H7 (cell line): Measurements from ENCODE around the gene FUZ. TPM values are rescaled to one million over a fixed set of nuclear protein-coding genes. Genes with fewer than 3 reads are reported as not detected.

Experiments used
- DNase-seq: peaks from one replicate; pipeline ENCODE4 v3.0.0; 2012
- H3K27me3 ChIP-seq: 2 replicates; pipeline ENCODE4 v1.6.0; 2011; ENCODE audit warnings: mild to moderate bottlenecking, low read length; ENCODE audit not compliant: control insufficient read depth, insufficient read depth
- H3K36me3 ChIP-seq: replicated peaks from 2 replicates; pipeline ENCODE4 v1.5.1; 2011; ENCODE audit warnings: low read length; ENCODE audit not compliant: control insufficient read depth, insufficient read depth
- H3K4me3 ChIP-seq: 2 replicates; pipeline ENCODE4 v1.5.1; 2011; ENCODE audit warnings: low read depth, mild to moderate bottlenecking, control low read depth, low read length, moderate library complexity; ENCODE audit not compliant: insufficient read depth
- total RNA-seq: library from RNA; depleted of rRNA; stranded (reverse); fragments of >200 nt; shearing (Covaris generic); gene quantifications from 2 replicates; pipeline ENCODE4 v1.2.3, GENCODE V29; 2014

FUZ gene
- total RNA-seq, 1 experiment from 2014 or later = 49.5 TPM

DNA sequence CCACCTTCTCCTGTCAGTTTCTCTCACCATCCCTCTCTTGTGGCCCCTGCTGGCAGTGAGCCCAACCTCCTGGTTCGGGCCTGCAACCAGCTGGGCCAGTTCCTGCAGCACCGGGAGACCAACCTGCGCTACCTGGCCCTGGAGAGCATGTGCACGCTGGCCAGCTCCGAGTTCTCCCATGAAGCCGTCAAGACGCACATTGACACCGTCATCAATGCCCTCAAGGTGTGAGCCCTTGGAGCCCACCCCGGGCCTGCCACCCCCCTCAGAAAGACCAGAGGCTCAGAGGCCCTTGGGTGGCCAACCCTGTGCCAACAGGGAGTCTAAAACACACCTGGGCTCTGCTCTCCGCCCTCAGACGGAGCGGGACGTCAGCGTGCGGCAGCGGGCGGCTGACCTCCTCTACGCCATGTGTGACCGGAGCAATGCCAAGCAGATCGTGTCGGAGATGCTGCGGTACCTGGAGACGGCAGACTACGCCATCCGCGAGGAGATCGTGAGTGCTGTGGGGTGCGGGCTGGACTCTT lies 13.8 kb downstream of the FUZ start:
- Histone ChIP-seq H3K27me3 (no peaks in the 10 kb centered on the region), H3K4me3 (no peak overlapping the region), H3K36me3 (peaks cover 24% of the 10 kb centered on the region)
- DNase-seq = peak; percentile 30

DNA sequence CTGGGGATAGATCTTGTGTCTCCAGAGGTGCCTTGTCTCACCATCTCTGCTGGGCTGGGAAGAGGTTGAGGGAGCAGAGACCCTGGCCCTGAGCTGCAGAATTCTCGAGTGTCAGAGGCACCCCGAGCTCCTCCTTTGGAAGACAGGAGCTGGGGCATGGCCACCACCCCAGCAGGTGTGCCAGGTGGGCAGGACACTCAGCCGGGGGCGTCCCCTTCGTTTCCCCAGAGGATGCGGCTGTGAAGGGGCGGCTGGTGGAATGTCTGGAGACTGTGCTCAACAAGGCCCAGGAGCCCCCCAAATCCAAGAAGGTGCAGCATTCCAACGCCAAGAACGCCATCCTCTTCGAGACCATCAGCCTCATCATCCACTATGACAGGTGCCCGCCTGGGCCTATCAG lies 14.5 kb downstream of the FUZ start:
- Histone ChIP-seq H3K27me3 (no peaks in the 10 kb centered on the region), H3K36me3 (peaks cover 23% of the 10 kb centered on the region), H3K4me3 (no peak overlapping the region)
- DNase-seq = no peak

DNA sequence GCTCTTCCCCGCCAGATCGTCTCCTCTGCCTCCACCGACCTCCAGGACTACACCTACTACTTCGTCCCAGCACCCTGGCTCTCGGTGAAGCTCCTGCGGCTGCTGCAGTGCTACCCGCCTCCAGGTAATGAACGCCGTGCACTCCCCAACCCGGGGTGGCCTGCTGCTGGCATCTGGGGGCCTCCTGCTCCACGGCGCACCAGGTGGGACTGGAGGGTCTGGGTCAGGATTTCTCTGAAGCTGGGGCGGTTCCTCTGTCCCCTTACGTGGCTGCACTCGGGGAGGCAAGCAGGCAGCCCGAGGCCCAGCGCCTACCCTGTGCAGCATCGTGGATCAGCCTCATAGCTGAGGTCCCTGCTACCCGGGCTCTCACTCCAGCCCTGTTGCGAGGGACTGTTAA lies 17.5 kb downstream of the FUZ start:
- no peaks in the 10 kb centered on the region for H3K27me3 ChIP-seq
- peaks cover 20% of the 10 kb centered on the region for H3K36me3 ChIP-seq
- no peak for DNase-seq
- no peak overlapping the region for H3K4me3 ChIP-seq

DNA sequence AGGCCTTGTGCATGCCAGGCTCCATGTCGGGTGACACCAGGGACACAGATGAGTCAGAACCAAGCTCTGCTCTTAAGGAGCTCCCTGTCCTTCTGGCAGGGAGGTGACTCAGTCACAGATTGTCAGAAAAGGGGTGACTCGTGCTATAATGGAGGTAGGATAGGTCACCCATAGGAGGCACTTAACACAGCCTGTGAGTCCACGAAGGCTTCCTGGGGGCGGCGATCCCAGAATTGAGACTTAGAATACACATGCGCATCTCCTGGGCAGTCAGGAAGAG lies 19.6 kb downstream of the FUZ start:
- DNase-seq = no peak
- H3K27me3 ChIP-seq = no peaks in the 10 kb centered on the region

DNA sequence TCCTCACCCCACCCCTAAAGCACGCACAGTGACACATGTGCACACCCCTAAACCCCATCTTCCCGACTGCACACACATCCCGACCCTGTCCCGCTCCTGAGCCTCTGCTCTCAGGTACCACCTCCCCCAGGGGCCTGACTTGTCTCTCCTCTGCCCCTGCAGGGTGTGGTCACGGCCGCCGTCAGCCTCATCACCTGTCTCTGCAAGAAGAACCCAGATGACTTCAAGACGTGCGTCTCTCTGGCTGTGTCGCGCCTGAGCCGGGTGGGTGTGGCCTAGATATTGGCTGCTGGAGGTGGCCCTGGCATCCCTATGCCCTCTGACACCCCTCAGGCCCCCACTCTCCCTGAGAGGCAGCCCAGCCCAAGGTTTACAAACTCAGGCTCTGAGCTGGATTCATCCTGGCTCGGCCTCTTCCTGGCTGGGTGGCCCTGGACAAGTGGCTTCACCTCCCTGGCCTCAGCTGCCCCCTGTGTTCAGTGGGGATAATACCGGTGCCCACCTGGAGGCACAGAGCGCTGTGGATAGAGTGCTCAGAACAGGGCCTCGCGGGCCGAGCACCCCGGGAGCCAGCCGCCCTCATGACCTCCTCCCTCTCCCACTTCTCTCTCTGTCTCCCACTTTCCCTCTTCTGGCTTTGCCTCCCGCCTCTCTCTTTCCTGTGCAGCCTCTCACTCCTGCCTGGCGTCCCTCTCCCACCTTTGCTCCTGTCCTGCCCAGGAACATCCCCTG lies 20.1 kb downstream of the FUZ start:
- no peaks in the 10 kb centered on the region for H3K27me3 ChIP-seq
- peak; percentile 59 for DNase-seq
- H3K36me3 ChIP-seq = peaks cover 17% of the 10 kb centered on the region
- no peak overlapping the region for H3K4me3 ChIP-seq

More for the DNA sequence above, 19.6 kb downstream of the FUZ start:
- Histone ChIP-seq H3K36me3 (peaks cover 17% of the 10 kb centered on the region), H3K4me3 (no peak overlapping the region)

DNA sequence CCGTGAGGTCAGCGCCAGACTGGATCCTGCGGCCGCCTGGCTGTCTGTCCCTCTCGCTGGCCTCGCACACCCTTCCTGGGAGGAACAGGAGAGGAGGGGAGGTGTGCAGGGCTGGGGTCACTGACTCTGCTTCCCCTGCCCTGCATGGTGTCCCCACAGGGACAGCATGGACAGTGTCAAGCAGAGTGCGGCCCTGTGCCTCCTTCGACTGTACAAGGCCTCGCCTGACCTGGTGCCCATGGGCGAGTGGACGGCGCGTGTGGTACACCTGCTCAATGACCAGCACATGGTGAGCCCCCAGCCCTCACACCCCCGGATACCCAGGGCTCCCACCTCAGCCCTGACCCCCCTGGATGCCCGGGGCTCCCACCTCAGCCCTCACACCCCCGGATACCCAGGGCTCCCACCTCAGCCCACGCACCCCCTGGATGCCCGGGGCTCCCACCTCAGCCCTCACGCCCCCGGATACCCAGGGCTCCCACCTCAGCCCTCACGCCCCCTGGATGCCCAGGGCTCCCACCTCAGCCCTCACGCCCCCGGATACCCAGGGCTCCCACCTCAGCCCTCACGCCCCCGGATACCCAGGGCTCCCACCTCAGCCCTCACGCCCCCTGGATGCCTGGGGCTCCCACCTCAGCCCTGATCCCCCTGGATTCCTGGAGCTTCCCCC lies 21.2 kb downstream of the FUZ start:
- DNase-seq = no peak
- no peaks in the 10 kb centered on the region for H3K27me3 ChIP-seq
- no peak overlapping the region for H3K4me3 ChIP-seq
- H3K36me3 ChIP-seq = peaks cover 16% of the 10 kb centered on the region

DNA sequence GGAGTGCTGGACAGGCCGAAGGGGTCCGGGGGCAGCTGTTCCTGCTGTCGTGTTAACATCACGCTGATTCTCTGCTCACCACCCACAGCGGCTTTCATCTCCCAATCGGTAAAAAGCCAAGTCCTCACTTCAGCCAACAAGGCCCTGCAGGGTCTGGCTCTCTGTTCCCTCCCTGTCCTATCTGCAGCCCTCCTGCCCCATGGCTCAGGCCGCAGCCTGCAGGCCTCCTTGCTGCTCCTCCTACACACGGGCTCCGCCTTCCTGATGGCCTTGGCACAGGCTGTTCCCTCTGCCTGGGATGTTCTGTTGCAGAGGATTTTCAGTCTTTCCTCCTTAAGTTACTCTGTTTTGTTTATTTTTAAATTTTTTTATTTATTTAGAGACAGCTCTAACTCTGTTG lies 22.2 kb downstream of the FUZ start:
- no peak for DNase-seq
- H3K27me3 ChIP-seq = no peaks in the 10 kb centered on the region
- peaks cover 6% of the 10 kb centered on the region for H3K36me3 ChIP-seq
- H3K4me3 ChIP-seq = no peak overlapping the region

DNA sequence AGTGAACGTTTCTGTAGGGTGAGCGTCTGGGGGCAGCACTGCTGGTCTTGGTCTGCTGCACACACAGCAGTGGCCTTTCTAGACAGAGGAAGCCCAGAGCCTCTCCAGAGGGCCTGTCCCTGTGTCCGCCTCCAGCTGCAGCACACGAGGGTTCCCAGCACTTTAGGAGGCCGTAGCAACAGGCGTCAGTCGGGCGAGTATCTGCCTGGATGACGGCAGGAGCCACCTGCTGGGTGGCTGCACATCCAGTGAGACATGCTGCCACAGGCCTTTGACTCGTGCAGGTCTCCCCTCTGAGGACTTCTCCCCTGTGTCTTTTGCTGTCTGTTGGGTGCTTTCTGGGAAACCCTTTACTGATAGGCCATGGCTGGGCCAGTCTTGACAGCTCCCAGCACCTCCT lies 24.2 kb downstream of the FUZ start:
- H3K36me3 ChIP-seq = peaks cover 2% of the 10 kb centered on the region
- H3K27me3 ChIP-seq = no peaks in the 10 kb centered on the region
- DNase-seq = peak; percentile 47
- no peak overlapping the region for H3K4me3 ChIP-seq

DNA sequence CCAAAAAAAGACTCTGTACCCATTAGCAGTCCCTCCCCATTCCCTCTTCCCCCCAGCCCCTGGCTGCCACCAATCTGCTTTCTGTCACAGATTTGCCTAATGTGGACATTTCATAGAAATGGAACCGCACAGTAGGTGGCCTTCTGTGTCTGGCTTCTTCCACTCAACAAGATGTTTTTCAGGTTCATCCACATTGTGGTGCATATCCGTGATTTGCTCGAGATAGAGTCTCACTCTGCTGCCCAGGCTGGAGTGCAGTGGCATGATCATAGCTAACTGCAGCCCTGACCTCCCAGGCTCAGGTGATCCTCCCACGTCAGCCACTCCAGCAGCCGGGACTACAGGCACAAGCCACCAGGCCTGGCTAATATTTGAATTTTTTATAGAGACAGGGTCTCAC lies 25.3 kb downstream of the FUZ start:
- no peak for DNase-seq

DNA sequence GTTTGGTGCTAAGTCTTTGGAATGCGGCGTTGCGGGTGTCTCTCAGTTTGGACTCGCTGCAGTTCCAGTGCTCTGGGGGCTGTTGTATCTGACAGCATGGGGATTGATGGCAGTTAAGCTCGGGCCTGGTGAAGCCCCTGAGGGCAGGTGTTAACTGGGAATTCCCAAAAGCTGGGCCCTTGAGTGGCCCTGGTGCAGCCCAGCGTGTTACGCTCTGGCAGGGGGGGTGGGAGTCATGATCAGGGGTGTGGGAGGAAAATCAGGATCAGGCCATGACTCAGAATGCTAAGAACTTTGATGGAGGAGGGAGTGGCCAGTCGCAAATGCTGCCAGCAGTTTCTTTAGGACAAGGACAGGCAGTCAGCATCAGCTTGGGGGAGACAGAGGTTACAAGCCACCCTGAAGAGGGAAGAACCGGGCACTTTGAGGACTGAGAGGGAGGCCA lies 26.7 kb downstream of the FUZ start:
- peaks cover 9% of the 10 kb centered on the region for H3K36me3 ChIP-seq
- no peak overlapping the region for H3K4me3 ChIP-seq
- no peaks in the 10 kb centered on the region for H3K27me3 ChIP-seq
- peak; percentile 51 for DNase-seq

More for the DNA sequence above, 25.3 kb downstream of the FUZ start:
- H3K27me3 ChIP-seq = no peaks in the 10 kb centered on the region
- no peak overlapping the region for H3K4me3 ChIP-seq
- peaks cover 6% of the 10 kb centered on the region for H3K36me3 ChIP-seq

DNA sequence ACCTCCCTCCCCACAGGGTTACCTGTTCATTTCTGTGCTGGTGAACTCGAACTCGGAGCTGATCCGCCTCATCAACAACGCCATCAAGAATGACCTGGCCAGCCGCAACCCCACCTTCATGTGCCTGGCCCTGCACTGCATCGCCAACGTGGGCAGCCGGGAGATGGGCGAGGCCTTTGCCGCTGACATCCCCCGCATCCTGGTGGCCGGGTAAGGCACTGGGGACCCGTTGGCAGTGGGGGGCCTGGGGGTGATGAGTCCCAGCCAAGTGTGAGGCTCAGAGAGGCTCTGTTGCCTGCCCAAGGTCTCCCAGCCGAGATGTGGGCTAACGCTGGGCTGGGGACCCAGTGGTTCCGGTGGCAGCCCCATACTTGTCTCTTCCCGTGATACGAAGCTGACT lies 30.6 kb downstream of the FUZ start:
- Histone ChIP-seq H3K27me3 (no peaks in the 10 kb centered on the region), H3K36me3 (peaks cover 9% of the 10 kb centered on the region)

DNA sequence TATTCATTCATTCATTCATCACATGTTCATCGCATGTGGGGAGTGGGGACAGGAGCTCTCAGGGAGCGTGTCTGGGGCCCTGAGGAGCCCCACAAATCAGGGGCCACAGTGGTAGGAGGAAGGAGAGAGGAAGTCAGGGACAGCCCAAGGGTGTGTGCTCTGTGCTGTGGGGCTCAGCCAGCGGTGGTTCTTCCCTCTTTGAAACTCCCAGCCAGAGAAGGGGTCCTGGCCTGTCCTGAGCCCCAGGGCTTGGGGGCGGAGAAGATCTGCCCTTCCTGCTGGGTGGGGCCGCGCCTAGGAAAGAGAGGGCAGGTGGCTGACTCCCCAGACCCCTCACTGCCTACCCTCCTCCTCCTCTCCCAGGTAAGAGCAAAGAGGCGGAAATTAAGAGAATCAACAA lies 31.7 kb downstream of the FUZ start:
- no peaks in the 10 kb centered on the region for H3K27me3 ChIP-seq

More for the DNA sequence above, 30.6 kb downstream of the FUZ start:
- no peak for DNase-seq
- H3K4me3 ChIP-seq = no peak overlapping the region

DNA sequence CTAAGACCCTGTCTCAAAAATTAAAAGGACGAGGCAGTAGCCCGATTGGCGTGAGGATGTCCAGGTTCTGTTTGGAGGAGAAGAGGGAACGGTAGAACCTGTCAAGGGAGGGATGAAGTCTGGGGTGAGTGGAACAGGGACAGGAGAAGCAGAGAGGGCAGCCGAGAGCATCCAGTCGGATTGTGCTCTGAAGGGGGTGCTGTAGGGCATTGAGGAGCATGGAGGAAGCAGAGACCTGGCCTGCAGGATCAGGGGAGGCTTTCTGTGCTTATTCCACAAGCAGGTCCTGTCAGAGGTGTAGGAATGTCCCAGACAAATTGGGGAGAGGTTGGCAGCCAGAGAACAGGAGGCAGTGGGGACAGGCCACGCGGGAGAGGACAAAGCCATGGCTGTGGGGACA lies 32.2 kb downstream of the FUZ start:
- H3K27me3 ChIP-seq = no peaks in the 10 kb centered on the region
- DNase-seq = peak; percentile 74
- no peak overlapping the region for H3K4me3 ChIP-seq
- peaks cover 9% of the 10 kb centered on the region for H3K36me3 ChIP-seq

More for the DNA sequence above, 31.7 kb downstream of the FUZ start:
- DNase-seq = peak; percentile 58
- H3K36me3 ChIP-seq = peaks cover 9% of the 10 kb centered on the region
- no peak overlapping the region for H3K4me3 ChIP-seq

DNA sequence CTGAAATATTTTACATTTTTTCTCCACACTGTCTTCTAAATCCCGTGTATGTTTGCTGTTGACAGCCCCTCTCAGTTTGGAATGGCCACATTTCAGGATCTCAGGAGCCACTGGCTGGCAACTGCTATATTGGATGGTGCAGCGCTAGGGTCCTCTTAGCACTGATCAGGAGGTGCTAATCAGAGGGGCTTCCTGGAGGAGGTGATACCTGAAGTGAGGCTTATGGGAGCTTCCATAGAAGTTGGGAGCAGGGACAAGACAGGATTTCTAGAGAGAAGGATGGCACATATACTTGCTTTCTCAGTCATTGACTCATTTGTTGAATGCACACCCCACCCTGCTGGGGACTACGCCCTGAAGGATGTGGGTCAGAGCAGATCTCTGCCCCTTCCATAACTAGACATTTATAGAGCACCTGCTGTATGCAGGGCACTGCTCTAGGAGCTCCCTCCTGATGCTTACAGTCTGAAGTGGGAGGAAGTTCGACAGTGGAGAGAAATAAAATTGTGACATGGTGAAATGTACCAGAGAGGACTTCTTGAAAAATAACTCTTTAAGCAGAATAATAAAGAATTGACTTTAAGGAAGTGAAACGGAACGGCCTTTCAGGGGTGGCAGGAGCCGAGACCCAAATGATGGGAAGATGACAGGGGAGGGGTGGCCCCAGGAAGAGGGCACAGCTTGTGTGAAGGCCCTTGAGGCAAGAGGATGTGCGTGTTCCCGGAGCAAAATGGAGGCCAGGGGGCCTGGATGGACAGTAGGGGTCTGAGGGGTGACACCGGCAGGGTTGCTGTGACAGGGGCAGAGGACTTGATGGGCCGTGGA lies 33.1 kb downstream of the FUZ start:
- Histone ChIP-seq H3K27me3 (no peaks in the 10 kb centered on the region), H3K4me3 (no peak overlapping the region), H3K36me3 (peaks cover 9% of the 10 kb centered on the region)
- DNase-seq = no peak

DNA sequence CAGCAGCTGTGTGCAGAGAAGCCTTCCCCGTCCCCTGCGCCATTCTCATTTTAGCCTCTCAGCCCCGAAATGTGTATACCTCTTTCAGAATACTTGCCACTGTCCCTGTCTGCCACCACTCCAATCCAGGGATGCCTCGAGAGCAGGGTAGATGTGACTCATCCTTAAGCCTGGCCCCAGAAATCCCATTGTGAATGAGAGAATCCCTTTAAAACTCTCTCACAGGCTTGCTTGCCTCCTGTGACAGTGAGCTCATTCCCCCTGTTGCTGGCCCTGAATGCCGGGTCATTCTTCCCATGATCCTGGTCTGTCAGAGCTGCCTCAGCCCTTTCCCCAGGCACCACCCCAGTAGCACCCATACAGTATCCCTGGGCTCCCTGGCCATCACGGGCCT lies 36.7 kb downstream of the FUZ start:
- no peak for DNase-seq
- Histone ChIP-seq H3K36me3 (no peaks in the 10 kb centered on the region), H3K4me3 (no peak overlapping the region), H3K27me3 (no peaks in the 10 kb centered on the region)
